Mesendoderm (in vitro differentiated cells): Measurements from ENCODE around the gene HOXC6.

ENCODE experiments used
- DNase-seq: peaks from one replicate; pipeline ENCODE4 v3.0.0; 2013
- H2AK5ac ChIP-seq: 2 replicates; pipeline ENCODE4 v1.6.1; 2013; ENCODE audit warnings: low read length, inconsistent platforms
- H2BK120ac ChIP-seq: 2 replicates; pipeline ENCODE4 v1.6.1; 2013; ENCODE audit warnings: low read depth, mild to moderate bottlenecking, low read length, moderate library complexity, mixed read lengths
- H2BK15ac ChIP-seq: replicated peaks from 2 replicates; pipeline ENCODE4 v1.6.1; 2013; ENCODE audit warnings: low read depth, mild to moderate bottlenecking, moderate library complexity
- H2BK5ac ChIP-seq: 2 replicates; pipeline ENCODE4 v1.6.1; 2013; ENCODE audit warnings: low read length, inconsistent platforms
- H3K18ac ChIP-seq: 2 replicates; pipeline ENCODE4 v1.6.1; 2013; ENCODE audit warnings: mild to moderate bottlenecking, low read length, mixed read lengths
- H3K23ac ChIP-seq: one replicate; pipeline ENCODE4 v1.6.1; 2013; ENCODE audit warnings: low read length
- H3K27ac ChIP-seq: 2 replicates; pipeline ENCODE4 v1.5.1; 2013; ENCODE audit warnings: low read depth, mild to moderate bottlenecking, inconsistent platforms, low read length, moderate library complexity
- H3K27me3 ChIP-seq: 2 replicates; pipeline ENCODE4 v1.6.1; 2013; ENCODE audit warnings: low read length, control low read depth, mild to moderate bottlenecking, inconsistent platforms; ENCODE audit not compliant: insufficient read depth, poor library complexity
- H3K36me3 ChIP-seq: 2 replicates; pipeline ENCODE4 v1.6.1; 2013; ENCODE audit warnings: low read length, inconsistent platforms; ENCODE audit not compliant: control insufficient read depth, insufficient read depth
- H3K4ac ChIP-seq: one replicate; pipeline ENCODE4 v1.6.1; 2013; ENCODE audit warnings: low read depth, mild to moderate bottlenecking, low read length, moderate library complexity
- H3K4me1 ChIP-seq: 2 replicates; pipeline ENCODE4 v1.6.1; 2013; ENCODE audit warnings: low read depth, low read length, inconsistent platforms; ENCODE audit not compliant: control insufficient read depth
- H3K4me2 ChIP-seq: 2 replicates; pipeline ENCODE4 v1.6.1; 2013; ENCODE audit warnings: low read length
- H3K4me3 ChIP-seq: 2 replicates; pipeline ENCODE4 v1.5.1; 2013; ENCODE audit warnings: mild to moderate bottlenecking, low read length
- H3K56ac ChIP-seq: one replicate; pipeline ENCODE4 v1.6.1; 2013; ENCODE audit warnings: low read length
- H3K79me1 ChIP-seq: 2 replicates; pipeline ENCODE4 v1.6.1; 2013; ENCODE audit warnings: low read length, inconsistent platforms
- H3K79me2 ChIP-seq: 2 replicates; pipeline ENCODE4 v1.6.1; 2013; ENCODE audit warnings: mild to moderate bottlenecking, low read length; ENCODE audit not compliant: control insufficient read depth, insufficient read depth
- H3K9ac ChIP-seq: 2 replicates; pipeline ENCODE4 v1.6.1; 2013; ENCODE audit warnings: low read length, inconsistent platforms
- H4K5ac ChIP-seq: one replicate; pipeline ENCODE4 v1.6.1; 2013; ENCODE audit warnings: low read length
- H4K8ac ChIP-seq: one replicate; pipeline ENCODE4 v1.6.1; 2013; ENCODE audit warnings: low read depth, mild to moderate bottlenecking, control low read depth, low read length, moderate library complexity
- WGBS: extraction: QIAGEN DNeasy Blood & Tissue Kit; methylation state at CpG from one replicate; pipeline ENCODE4 v1.1.7; 2013; ENCODE audit warnings: low lambda C conversion rate, missing lambda C conversion rate; ENCODE audit not compliant: insufficient coverage; ENCODE audit errors: extremely low coverage; 5-methylcytosine and 5-hydroxymethylcytosine counted together

Gene HOXC6

GRCh38 chr12:54049108-54049507 is 20.9 kb downstream of the HOXC6 start:
- Histone ChIP-seq H3K4ac (no peak overlapping the region), H3K4me1 (no peaks in the 10 kb centered on the region), H3K4me2 (no peak overlapping the region), H2BK120ac (no peak overlapping the region), H3K79me2 (no peaks in the 10 kb centered on the region), H3K4me3 (no peak overlapping the region), H4K8ac (no peak overlapping the region), H3K9ac (no peak overlapping the region), H2BK5ac (no peak overlapping the region), H2AK5ac (no peak overlapping the region), H2BK15ac (no peak overlapping the region), H3K27ac (no peak overlapping the region), H3K23ac (no peak overlapping the region), H3K56ac (no peak overlapping the region), H3K18ac (no peak overlapping the region), H3K36me3 (no peaks in the 10 kb centered on the region), H3K27me3 (peaks cover 93% of the 10 kb centered on the region), H4K5ac (no peak overlapping the region), H3K79me1 (no peaks in the 10 kb centered on the region)
- no peak for DNase-seq
- no CpG with 5 or more reads among the region's 6 CpGs for WGBS

GRCh38 chr12:54050482-54050810 is 22.2 kb downstream of the HOXC6 start:
- Histone ChIP-seq H4K5ac (no peak overlapping the region), H3K36me3 (no peaks in the 10 kb centered on the region), H3K27me3 (peaks cover 96% of the 10 kb centered on the region), H2BK5ac (no peak overlapping the region), H2BK15ac (no peak overlapping the region), H3K23ac (no peak overlapping the region), H3K4ac (no peak overlapping the region), H2AK5ac (no peak overlapping the region), H3K79me2 (no peaks in the 10 kb centered on the region), H4K8ac (no peak overlapping the region), H3K79me1 (no peaks in the 10 kb centered on the region), H3K4me2 (no peak overlapping the region), H3K4me1 (no peaks in the 10 kb centered on the region), H3K27ac (no peak overlapping the region), H3K56ac (no peak overlapping the region), H2BK120ac (no peak overlapping the region), H3K4me3 (no peak overlapping the region), H3K18ac (no peak overlapping the region), H3K9ac (no peak overlapping the region)
- DNase-seq = no peak
- WGBS = no CpG with 5 or more reads among the region's 2 CpGs

- Histone ChIP-seq H3K4me1 (no peaks in the 10 kb centered on the region), H3K79me1 (no peaks in the 10 kb centered on the region), H3K18ac (no peak overlapping the region), H4K8ac (no peak overlapping the region), H2BK120ac (no peak overlapping the region), H2BK5ac (no peak overlapping the region), H3K79me2 (no peaks in the 10 kb centered on the region), H3K23ac (no peak overlapping the region), H3K27me3 (peaks cover 96% of the 10 kb centered on the region), H4K5ac (no peak overlapping the region), H3K56ac (no peak overlapping the region), H3K36me3 (no peaks in the 10 kb centered on the region), H3K9ac (no peak overlapping the region), H3K27ac (no peak overlapping the region), H3K4me2 (no peak overlapping the region), H2BK15ac (no peak overlapping the region), H3K4me3 (no peak overlapping the region), H3K4ac (no peak overlapping the region), H2AK5ac (no peak overlapping the region)
- DNase-seq = no peak
- WGBS = no CpG with 5 or more reads among the region's 12 CpGs
Observed at GRCh38 chr12:54051026-54051842, 23.0 kb downstream of the HOXC6 start.

GRCh38 chr12:54051874-54052437 is 23.7 kb downstream of the HOXC6 start:
- no peak overlapping the region for H3K27ac ChIP-seq
- no peak overlapping the region for H3K9ac ChIP-seq
- H3K4me1 ChIP-seq = no peaks in the 10 kb centered on the region
- no peaks in the 10 kb centered on the region for H3K36me3 ChIP-seq
- no peaks in the 10 kb centered on the region for H3K79me1 ChIP-seq
- no peak overlapping the region for H3K4me2 ChIP-seq
- H4K8ac ChIP-seq = no peak overlapping the region
- H3K18ac ChIP-seq = no peak overlapping the region
- WGBS = no CpG with 5 or more reads among the region's 24 CpGs
- H2BK5ac ChIP-seq = no peak overlapping the region
- no peaks in the 10 kb centered on the region for H3K79me2 ChIP-seq
- H3K4ac ChIP-seq = no peak overlapping the region
- H3K23ac ChIP-seq = no peak overlapping the region
- H2BK15ac ChIP-seq = no peak overlapping the region
- H4K5ac ChIP-seq = no peak overlapping the region
- no peak overlapping the region for H2AK5ac ChIP-seq
- DNase-seq = no peak
- H3K27me3 ChIP-seq = peaks cover 96% of the 10 kb centered on the region
- H3K4me3 ChIP-seq = no peak overlapping the region
- H2BK120ac ChIP-seq = no peak overlapping the region
- H3K56ac ChIP-seq = no peak overlapping the region

GRCh38 chr12:54052438-54053002 is 24.3 kb downstream of the HOXC6 start:
- Histone ChIP-seq H3K79me2 (no peaks in the 10 kb centered on the region), H3K4me2 (no peak overlapping the region), H4K5ac (no peak overlapping the region), H3K4ac (no peak overlapping the region), H3K9ac (no peak overlapping the region), H3K18ac (no peak overlapping the region), H3K27me3 (peaks cover 96% of the 10 kb centered on the region), H3K36me3 (no peaks in the 10 kb centered on the region), H2BK120ac (no peak overlapping the region), H3K4me1 (no peaks in the 10 kb centered on the region), H3K23ac (no peak overlapping the region), H3K27ac (no peak overlapping the region), H4K8ac (no peak overlapping the region), H3K79me1 (no peaks in the 10 kb centered on the region), H3K56ac (no peak overlapping the region), H2AK5ac (no peak overlapping the region), H2BK5ac (no peak overlapping the region), H3K4me3 (no peak overlapping the region), H2BK15ac (no peak overlapping the region)
- no CpG with 5 or more reads among the region's 10 CpGs for WGBS
- peak; percentile 56 for DNase-seq
